CD4-positive, alpha-beta T cell treated with Interleukin-6 for 4 hours (primary cell): ENCODE data around the gene APCDD1.
"Not testable (repeated sequence)": the region's sequence is repeated elsewhere in the genome, so short reads cannot be mapped to it uniquely, and the experiment has no call there.

Experiments
- DNase-seq: peaks from one replicate; pipeline ENCODE4 v3.0.0-alpha.2; 2020; ENCODE audit warnings: mixed read lengths

Gene APCDD1

GRCh38 chr18:10463741-10464140 lies 9.3 kb downstream of the APCDD1 start:
- DNase-seq = no peak

GRCh38 chr18:10464161-10464648 lies 9.8 kb downstream of the APCDD1 start:
- DNase-seq = not testable (repeated sequence)

GRCh38 chr18:10465174-10465939 lies 10.9 kb downstream of the APCDD1 start:
- DNase-seq = no peak

- no peak for DNase-seq
Observed at GRCh38 chr18:10470429-10470828, 16.0 kb downstream of the APCDD1 start.

- no peak for DNase-seq
Observed at GRCh38 chr18:10471574-10471973, 17.1 kb downstream of the APCDD1 start.

- no peak for DNase-seq
Observed at GRCh38 chr18:10473132-10473531, 18.7 kb downstream of the APCDD1 start.

GRCh38 chr18:10474309-10474708 lies 19.9 kb downstream of the APCDD1 start:
- DNase-seq = no peak

- no peak for DNase-seq
Observed at GRCh38 chr18:10475276-10475653, 20.8 kb downstream of the APCDD1 start.

- DNase-seq = no peak
Observed at GRCh38 chr18:10475654-10476291, 21.3 kb downstream of the APCDD1 start.

GRCh38 chr18:10476338-10476791 lies 21.9 kb downstream of the APCDD1 start:
- no peak for DNase-seq

- no peak for DNase-seq
Observed at GRCh38 chr18:10477121-10477862, 22.9 kb downstream of the APCDD1 start.

GRCh38 chr18:10477863-10478260 lies 23.4 kb downstream of the APCDD1 start:
- no peak for DNase-seq

GRCh38 chr18:10481831-10482230 lies 27.4 kb downstream of the APCDD1 start:
- DNase-seq = no peak

GRCh38 chr18:10482363-10482984 lies 28.0 kb downstream of the APCDD1 start:
- no peak for DNase-seq

GRCh38 chr18:10482985-10483949 lies 28.8 kb downstream of the APCDD1 start:
- no peak for DNase-seq

- no peak for DNase-seq
Observed at GRCh38 chr18:10485475-10485874, 31.0 kb downstream of the APCDD1 start.

GRCh38 chr18:10486362-10486761 lies 31.9 kb downstream of the APCDD1 start:
- DNase-seq = no peak

GRCh38 chr18:10487154-10487553 lies 32.7 kb downstream of the APCDD1 start:
- no peak for DNase-seq

- DNase-seq = no peak
Observed at GRCh38 chr18:10488017-10488416, 33.6 kb downstream of the APCDD1 start.

- peak; percentile 61 for DNase-seq
Observed at GRCh38 chr18:10490401-10491165, 36.1 kb downstream of the APCDD1 start.

- no peak for DNase-seq
Observed at GRCh38 chr18:10495936-10496335, 41.5 kb downstream of the APCDD1 start.
